ENCODE results near the gene UBE3A. TPM values are rescaled to one million over a fixed set of nuclear protein-coding genes. Genes with fewer than 3 reads are reported as not detected.

The UBE3A gene
- total and polyA plus RNA-seq, 2 donors from 2014 or later, result 22.3 to 103 TPM

DNA sequence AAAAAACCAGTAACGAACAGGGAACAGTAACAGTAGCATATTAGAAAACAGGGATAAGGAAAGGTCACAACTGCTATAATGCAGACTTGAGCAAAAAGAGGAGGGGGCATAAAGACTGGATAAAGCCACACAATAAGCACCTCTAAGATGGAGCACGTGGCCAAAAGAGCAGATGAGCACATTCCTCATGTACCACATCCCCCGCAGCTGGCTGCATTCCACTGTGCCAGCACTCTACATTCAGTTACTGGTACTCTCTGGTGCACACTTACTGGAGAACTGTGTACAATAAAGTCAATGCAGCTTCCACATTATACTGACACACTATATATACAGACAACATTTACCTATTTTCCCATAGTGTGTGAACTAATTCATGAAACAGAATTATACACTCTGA, 64.7 kb downstream of the UBE3A start:
- Histone ChIP-seq H3K36me3 (ENCODE audit: control insufficient read depth in 2 of 3, insufficient read depth in 3 of 3, low read length in 3 of 3) (peaks cover 11 to 36% (median 13%) of the 10 kb centered on the region in 3 donors), H3K27ac (ENCODE audit: low read depth in 2 of 2, low read length in 2 of 2) (no peak overlapping the region), H3K9me3 (ENCODE audit: control insufficient read depth in 2 of 3, insufficient read depth in 1 of 3, low read length in 3 of 3) (no peaks in the 10 kb centered on the region), H3K9ac (ENCODE audit: low read length in 3 of 3) (no peak overlapping the region), H3K27me3 (ENCODE audit: control insufficient read depth, insufficient read depth, low read length) (no peaks in the 10 kb centered on the region), H3K4me1 (ENCODE audit: control insufficient read depth in 2 of 3, insufficient read depth in 2 of 3, low read depth in 1 of 3, low read length in 3 of 3) (no peaks in the 10 kb centered on the region), H3K4me3 (ENCODE audit: low read length in 3 of 3) (no peak overlapping the region)
- TF ChIP-seq, protein P1, sequence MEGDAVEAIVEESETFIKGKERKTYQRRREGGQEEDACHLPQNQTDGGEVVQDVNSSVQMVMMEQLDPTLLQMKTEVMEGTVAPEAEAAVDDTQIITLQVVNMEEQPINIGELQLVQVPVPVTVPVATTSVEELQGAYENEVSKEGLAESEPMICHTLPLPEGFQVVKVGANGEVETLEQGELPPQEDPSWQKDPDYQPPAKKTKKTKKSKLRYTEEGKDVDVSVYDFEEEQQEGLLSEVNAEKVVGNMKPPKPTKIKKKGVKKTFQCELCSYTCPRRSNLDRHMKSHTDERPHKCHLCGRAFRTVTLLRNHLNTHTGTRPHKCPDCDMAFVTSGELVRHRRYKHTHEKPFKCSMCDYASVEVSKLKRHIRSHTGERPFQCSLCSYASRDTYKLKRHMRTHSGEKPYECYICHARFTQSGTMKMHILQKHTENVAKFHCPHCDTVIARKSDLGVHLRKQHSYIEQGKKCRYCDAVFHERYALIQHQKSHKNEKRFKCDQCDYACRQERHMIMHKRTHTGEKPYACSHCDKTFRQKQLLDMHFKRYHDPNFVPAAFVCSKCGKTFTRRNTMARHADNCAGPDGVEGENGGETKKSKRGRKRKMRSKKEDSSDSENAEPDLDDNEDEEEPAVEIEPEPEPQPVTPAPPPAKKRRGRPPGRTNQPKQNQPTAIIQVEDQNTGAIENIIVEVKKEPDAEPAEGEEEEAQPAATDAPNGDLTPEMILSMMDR (IDR thresholded peaks at IDR 0.05; ENCODE audit: borderline replicate concordance, extremely low read depth, insufficient read depth), result no peak
- DNase-seq (peak in 1 of 5 donors; percentile 19), FAIRE-seq (no peak)
- intact Hi-C loops (cut with DNase I), result no loop called here

GRCh38 chr15:25372298-25372697, 66.5 kb downstream of the UBE3A start:
- Histone ChIP-seq H3K4me3 (ENCODE audit: low read length in 3 of 3) (no peak overlapping the region), H3K27me3 (ENCODE audit: control insufficient read depth, insufficient read depth, low read length) (no peaks in the 10 kb centered on the region), H3K9me3 (ENCODE audit: control insufficient read depth in 2 of 3, insufficient read depth in 1 of 3, low read length in 3 of 3) (no peaks in the 10 kb centered on the region), H3K4me1 (ENCODE audit: control insufficient read depth in 2 of 3, insufficient read depth in 2 of 3, low read depth in 1 of 3, low read length in 3 of 3) (no peaks in the 10 kb centered on the region), H3K36me3 (ENCODE audit: control insufficient read depth in 2 of 3, insufficient read depth in 3 of 3, low read length in 3 of 3) (peaks cover 11 to 36% (median 13%) of the 10 kb centered on the region in 3 donors), H3K9ac (ENCODE audit: low read length in 3 of 3) (no peak overlapping the region), H3K27ac (ENCODE audit: low read depth in 2 of 2, low read length in 2 of 2) (no peak overlapping the region)
- DNase-seq (no peak), FAIRE-seq (no peak)
- TF ChIP-seq, protein P1 (IDR thresholded peaks at IDR 0.05; ENCODE audit: borderline replicate concordance, extremely low read depth, insufficient read depth), result no peak
- intact Hi-C loops (cut with DNase I), result no loop called here

GRCh38 chr15:25368850-25369249, 70.0 kb downstream of the UBE3A start:
- Histone ChIP-seq H3K27me3 (ENCODE audit: control insufficient read depth, insufficient read depth, low read length) (no peaks in the 10 kb centered on the region), H3K36me3 (ENCODE audit: control insufficient read depth in 2 of 3, insufficient read depth in 3 of 3, low read length in 3 of 3) (peaks cover 3 to 25% (median 8%) of the 10 kb centered on the region in 3 donors), H3K4me3 (ENCODE audit: low read length in 3 of 3) (no peak overlapping the region), H3K9ac (ENCODE audit: low read length in 3 of 3) (no peak overlapping the region), H3K4me1 (ENCODE audit: control insufficient read depth in 2 of 3, insufficient read depth in 2 of 3, low read depth in 1 of 3, low read length in 3 of 3) (no peaks in the 10 kb centered on the region), H3K9me3 (ENCODE audit: control insufficient read depth in 2 of 3, insufficient read depth in 1 of 3, low read length in 3 of 3) (no peaks in the 10 kb centered on the region), H3K27ac (ENCODE audit: low read depth in 2 of 2, low read length in 2 of 2) (no peak overlapping the region)
- DNase-seq (no peak), FAIRE-seq (no peak)
- intact Hi-C loops (cut with DNase I), result no loop called here
- TF ChIP-seq, protein P1 (IDR thresholded peaks at IDR 0.05; ENCODE audit: borderline replicate concordance, extremely low read depth, insufficient read depth), result no peak

GRCh38 chr15:25366058-25366457, 72.8 kb downstream of the UBE3A start:
- intact Hi-C loops (cut with DNase I), result no loop called here
- Histone ChIP-seq H3K9ac (ENCODE audit: low read length in 3 of 3) (no peak overlapping the region), H3K36me3 (ENCODE audit: control insufficient read depth in 2 of 3, insufficient read depth in 3 of 3, low read length in 3 of 3) (peaks cover 0 to 12% (median 3%) of the 10 kb centered on the region in 3 donors), H3K27me3 (ENCODE audit: control insufficient read depth, insufficient read depth, low read length) (no peaks in the 10 kb centered on the region), H3K27ac (ENCODE audit: low read depth in 2 of 2, low read length in 2 of 2) (no peak overlapping the region), H3K9me3 (ENCODE audit: control insufficient read depth in 2 of 3, insufficient read depth in 1 of 3, low read length in 3 of 3) (no peaks in the 10 kb centered on the region), H3K4me3 (ENCODE audit: low read length in 3 of 3) (no peak overlapping the region), H3K4me1 (ENCODE audit: control insufficient read depth in 2 of 3, insufficient read depth in 2 of 3, low read depth in 1 of 3, low read length in 3 of 3) (no peaks in the 10 kb centered on the region)
- DNase-seq (no peak), FAIRE-seq (no peak)
- TF ChIP-seq, protein P1 (IDR thresholded peaks at IDR 0.05; ENCODE audit: borderline replicate concordance, extremely low read depth, insufficient read depth), result no peak
